SK-N-SH (cell line): ENCODE measurements around the gene TUT4. TPM values are rescaled to one million over a fixed set of nuclear protein-coding genes. Genes with fewer than 3 reads are reported as not detected.

Experiments
- CTCF ChIA-PET: fragments of 300-600, 350-600 bp; formaldehyde crosslinking; extraction: SDS; loops from one replicate; lab custom pipeline; 2021; lab: Yijun Ruan, JAX
- POLR2A ChIA-PET: fragments of 350-600 bp; sonication (Branson Sonifier 250); formaldehyde crosslinking; extraction: SDS; loops from one replicate; lab custom pipeline; 2020; ENCODE audit warnings: antibody characterized with exemption, inconsistent platforms; lab: Yijun Ruan, JAX
- DNase-seq: peaks from one replicate; pipeline ENCODE4 v3.0.0; 2012
- H2AFZ ChIP-seq: fragments of 200-600 bp; sonication (generic); 2 replicates; pipeline ENCODE4 v1.8.1; 2016; ENCODE audit warnings: antibody characterized with exemption, mild to moderate bottlenecking, low read depth
- H3F3A ChIP-seq: fragments of 200-600 bp; sonication (generic); replicated peaks from 2 replicates; pipeline ENCODE3; 2016; ENCODE audit warnings: antibody characterized with exemption, mild to moderate bottlenecking; ENCODE audit not compliant: insufficient read depth
- H3K27ac ChIP-seq, 2 experiments: fragments of 200-500 bp in 1 of 2; fragments of 200-600 bp in 1 of 2; sonication (Bioruptor generic) in 1 of 2; sonication (generic), shearing (Covaris generic) in 1 of 2; 2 replicates each; pipeline versions ENCODE4 v1.5.1 to v1.6.1; 2014 to 2016; ENCODE audit warnings: low read depth in 2 of 2, inconsistent platforms in 1 of 2, low read length in 1 of 2, mild to moderate bottlenecking in 1 of 2, mixed read lengths in 1 of 2
- H3K27me3 ChIP-seq: fragments of 200-600 bp; sonication (generic), shearing (Covaris generic); 2 replicates; pipeline ENCODE4 v1.6.1; 2016; ENCODE audit warnings: mixed run types; ENCODE audit not compliant: insufficient read depth
- H3K36me3 ChIP-seq, 2 experiments: fragments of 200-500 bp in 1 of 2; fragments of 200-600 bp in 1 of 2; sonication (Bioruptor generic) in 1 of 2; sonication (generic) in 1 of 2; replicated peaks in 1 of 2; 2 replicates each; pipeline versions ENCODE3 to v1.5.1; 2014 to 2016; ENCODE audit warnings: low read length in 1 of 2, mild to moderate bottlenecking in 1 of 2; ENCODE audit not compliant: insufficient read depth in 2 of 2, control insufficient read depth in 1 of 2
- H3K4me1 ChIP-seq, 2 experiments: fragments of 200-500 bp in 1 of 2; fragments of 200-600 bp in 1 of 2; sonication (Bioruptor generic) in 1 of 2; sonication (generic), shearing (Covaris generic) in 1 of 2; 2 replicates each; pipeline versions ENCODE4 v1.5.1 to v1.6.1; 2014 to 2016; ENCODE audit warnings: low read depth in 1 of 2, low read length in 1 of 2, mixed run types in 1 of 2; ENCODE audit not compliant: insufficient read depth in 2 of 2, control insufficient read depth in 1 of 2
- H3K4me2 ChIP-seq: fragments of 200-600 bp; sonication (generic), shearing (Covaris generic); 2 replicates; pipeline ENCODE4 v1.6.1; 2017; ENCODE audit warnings: mixed run types
- H3K4me3 ChIP-seq, 2 experiments: fragments of 200-500 bp in 1 of 2; fragments of 200-600 bp in 1 of 2; sonication (Bioruptor generic) in 1 of 2; sonication (generic), shearing (Covaris generic) in 1 of 2; 2 replicates each; pipeline versions ENCODE4 v1.5.1 to v1.8.1; 2014 to 2016; ENCODE audit warnings: low read depth in 2 of 2, inconsistent platforms in 1 of 2, low read length in 1 of 2, mild to moderate bottlenecking in 1 of 2, mixed read lengths in 1 of 2, moderate library complexity in 1 of 2
- H3K79me2 ChIP-seq: fragments of 200-600 bp; sonication (generic); 2 replicates; pipeline ENCODE4 v1.8.1; 2017; ENCODE audit warnings: mild to moderate bottlenecking; ENCODE audit not compliant: insufficient read depth
- H3K9ac ChIP-seq: fragments of 200-600 bp; sonication (generic); 2 replicates; pipeline ENCODE4 v1.6.1; 2017; ENCODE audit warnings: mixed run types
- H3K9me2 ChIP-seq: fragments of 200-600 bp; sonication (generic); 2 replicates; pipeline ENCODE4 v1.6.1; 2017; ENCODE audit warnings: mixed run types
- H3K9me3 ChIP-seq: fragments of 200-600 bp; sonication (generic); 2 replicates; pipeline ENCODE4 v1.6.1; 2017; ENCODE audit warnings: mixed run types, mild to moderate bottlenecking, moderate library complexity
- H4K20me1 ChIP-seq: fragments of 200-600 bp; sonication (generic); 2 replicates; pipeline ENCODE4 v1.6.1; 2017; ENCODE audit warnings: mild to moderate bottlenecking, mixed run types; ENCODE audit not compliant: insufficient read depth
- CTCF ChIP-seq: fragments of 200-600 bp; sonication (generic); IDR thresholded peaks from 2 replicates; pipeline ENCODE4 v1.6.1; 2017; ENCODE audit warnings: antibody characterized with exemption, mild to moderate bottlenecking, moderate library complexity
- ELF1 ChIP-seq: IDR thresholded peaks from 2 replicates; pipeline ENCODE4 v1.4.0; 2012
- EP300 ChIP-seq, 2 experiments: IDR thresholded peaks; 2 replicates each; pipeline versions ENCODE4 v1.4.0 to v1.6.1; 2012; ENCODE audit warnings: borderline replicate concordance in 1 of 2, low read depth in 1 of 2, low read length in 1 of 2
- FOSL2 ChIP-seq: IDR thresholded peaks from 2 replicates; pipeline ENCODE4 v1.4.0; 2012; ENCODE audit warnings: low read depth, mild to moderate bottlenecking, moderate library complexity, borderline replicate concordance
- FOXJ3 ChIP-seq: sonication (generic); formaldehyde crosslinking; IDR thresholded peaks from 2 replicates; pipeline ENCODE4 v1.5.1; 2020; ENCODE audit warnings: mild to moderate bottlenecking, missing genetic modification reagents
- GABPA ChIP-seq: IDR thresholded peaks from 2 replicates; pipeline ENCODE4 v1.4.0; 2012; ENCODE audit warnings: low read depth, mild to moderate bottlenecking
- IRF3 ChIP-seq: fragments of 150-350 bp; IDR thresholded peaks from 2 replicates; pipeline ENCODE4 v1.6.1; 2016; ENCODE audit warnings: mild to moderate bottlenecking, low read depth, low read length
- MAX ChIP-seq: IDR thresholded peaks from 2 replicates; pipeline ENCODE4 v1.4.0; 2012; ENCODE audit warnings: low read depth
- MEF2A ChIP-seq: IDR thresholded peaks from 2 replicates; pipeline ENCODE4 v1.4.0; 2012; ENCODE audit warnings: low read depth, borderline replicate concordance
- NRF1 ChIP-seq: IDR thresholded peaks from 2 replicates; pipeline ENCODE4 v1.6.1; 2012; ENCODE audit warnings: low read depth, mild to moderate bottlenecking, low read length
- PBX3 ChIP-seq: IDR thresholded peaks from 2 replicates; pipeline ENCODE4; 2012
- POLR2AphosphoS5 ChIP-seq: IDR thresholded peaks from 2 replicates; pipeline ENCODE4 v1.6.1; 2012; ENCODE audit warnings: low read depth, low read length
- RAD21 ChIP-seq: IDR thresholded peaks from 2 replicates; pipeline ENCODE4 v1.6.1; 2012; ENCODE audit warnings: mild to moderate bottlenecking, low read length
- RCOR1 ChIP-seq: fragments of 150-350 bp; IDR thresholded peaks from 2 replicates; pipeline ENCODE4 v1.6.1; 2017; ENCODE audit warnings: antibody characterized with exemption, low read length
- REST ChIP-seq: IDR thresholded peaks from 2 replicates; pipeline ENCODE4 v1.6.1; 2012; ENCODE audit warnings: mild to moderate bottlenecking, low read depth, low read length, moderate library complexity
- RXRA ChIP-seq: IDR thresholded peaks from 2 replicates; pipeline ENCODE4 v1.4.0; 2012; ENCODE audit warnings: low read depth, mild to moderate bottlenecking, borderline replicate concordance
- SIN3A ChIP-seq: IDR thresholded peaks from 2 replicates; pipeline ENCODE4 v1.6.1; 2012; ENCODE audit warnings: low read depth, mild to moderate bottlenecking, low read length, moderate library complexity, borderline replicate concordance
- TAF1 ChIP-seq: IDR thresholded peaks from 2 replicates; pipeline ENCODE4 v1.6.1; 2012; ENCODE audit warnings: low read depth, mild to moderate bottlenecking, low read length, moderate library complexity, borderline replicate concordance
- USF2 ChIP-seq: fragments of 150-350 bp; IDR thresholded peaks from 2 replicates; pipeline ENCODE4 v1.6.1; 2017; ENCODE audit warnings: antibody characterized with exemption, low read length, low read depth, borderline replicate concordance
- polyA plus RNA-seq, 3 experiments: library from polyadenylated mRNA; depleted of rRNA; stranded (reverse); fragments of >200 nt; gene quantifications; 2 replicates each; pipeline ENCODE4 v1.2.3, GENCODE V29; 2012

Gene TUT4
- polyA plus RNA-seq, 1 of the 3 experiments (the other 2 are of a cell fraction): 28.3 TPM

GRCh38 chr1:52473039-52473438, 79.9 kb downstream of the TUT4 start:
- Histone ChIP-seq H3K36me3 (peaks cover 41 to 68% of the 10 kb centered on the region in 2 experiments), H3K79me2 (no peaks in the 10 kb centered on the region; the same call in 1 of the 2 replicates), H2AFZ (no peak overlapping the region), H3K9me3 (no peaks in the 10 kb centered on the region), H3K4me1 (no peaks in the 10 kb centered on the region; a peak in 1 of 4 replicates), H3F3A (peaks cover 8% of the 10 kb centered on the region), H3K9ac (no peak overlapping the region), H3K4me3 (no peak overlapping the region)
- ChIA-PET CTCF (interaction anchor here (0.6 kb wide), 1 partner anchor 216 kb away, joined by 3 read pairs; no protein-coding TSS in a partner anchor), POLR2A (no interaction called here)
- TF ChIP-seq ELF1 (no peak), IRF3 (no peak), RAD21 (no peak), FOXJ3 (CRISPR knock-in tag) (no peak), POLR2AphosphoS5 (no peak), SIN3A (no peak), MAX (no peak), RCOR1 (no peak), GABPA (no peak), NRF1 (no peak), REST (no peak), PBX3 (no peak), USF2 (no peak), RXRA (no peak), CTCF (no peak), FOSL2 (no peak), TAF1 (no peak), EP300 (IDR thresholded peaks at IDR 0.05; ENCODE audit: borderline replicate concordance in 1 of 2, low read depth in 1 of 2, low read length in 1 of 2) (no peak), MEF2A (no peak)
- TF ChIP-seq, all 33 proteins: peak for 0
- no peak overlapping the region for H3K4me2 ChIP-seq
- H3K9me2 ChIP-seq: no peaks in the 10 kb centered on the region
- DNase-seq: no peak
- H4K20me1 ChIP-seq: no peaks in the 10 kb centered on the region
- no peaks in the 10 kb centered on the region for H3K27me3 ChIP-seq
- no peak overlapping the region for H3K27ac ChIP-seq
